Measurements from ENCODE around the gene ITGB2.

The ITGB2 gene

GRCh38 chr21:44911068-44911383 is 9.7 kb downstream of the ITGB2 start:
- no peak for TF ChIP-seq CTCF (IDR thresholded peaks at IDR 0.05; ENCODE audit: insufficient read depth, low read depth, low read length, missing control alignments)
- no peak overlapping the region for H3K4me3 ChIP-seq (ENCODE audit: low read depth, low read length)
- no peak for DNase-seq (ENCODE audit: low read depth)

- TF ChIP-seq CTCF (IDR thresholded peaks at IDR 0.05; ENCODE audit: insufficient read depth, low read depth, low read length, missing control alignments), result no peak
- DNase-seq (ENCODE audit: low read depth), result no peak
- no peak overlapping the region for H3K4me3 ChIP-seq (ENCODE audit: low read depth, low read length)
These were observed 10.3 kb downstream of the ITGB2 start for GRCh38 chr21:44910229-44911067.

DNA sequence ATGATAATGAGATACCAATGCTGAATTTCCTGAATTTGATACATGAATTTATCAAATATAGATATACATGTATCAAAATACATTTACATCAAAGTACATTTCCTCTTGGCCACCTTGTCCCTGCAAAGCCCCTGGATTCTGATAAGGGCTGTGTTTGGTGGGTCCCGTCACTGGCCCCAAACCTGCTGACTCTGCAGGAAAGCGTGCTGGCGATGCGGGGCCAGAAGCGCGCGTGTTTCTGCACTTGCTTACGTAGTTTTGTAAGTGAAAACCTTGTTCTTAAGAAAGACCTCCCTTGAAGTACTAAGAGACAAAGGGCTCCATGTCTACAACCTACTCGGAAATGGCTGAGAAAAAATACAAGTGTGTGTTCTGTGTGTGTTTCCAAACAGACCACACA is 11.0 kb downstream of the ITGB2 start:
- H3K4me3 ChIP-seq (ENCODE audit: low read depth, low read length), result no peak overlapping the region
- no peak for TF ChIP-seq CTCF (IDR thresholded peaks at IDR 0.05; ENCODE audit: insufficient read depth, low read depth, low read length, missing control alignments)
- DNase-seq (ENCODE audit: low read depth), result no peak

DNA sequence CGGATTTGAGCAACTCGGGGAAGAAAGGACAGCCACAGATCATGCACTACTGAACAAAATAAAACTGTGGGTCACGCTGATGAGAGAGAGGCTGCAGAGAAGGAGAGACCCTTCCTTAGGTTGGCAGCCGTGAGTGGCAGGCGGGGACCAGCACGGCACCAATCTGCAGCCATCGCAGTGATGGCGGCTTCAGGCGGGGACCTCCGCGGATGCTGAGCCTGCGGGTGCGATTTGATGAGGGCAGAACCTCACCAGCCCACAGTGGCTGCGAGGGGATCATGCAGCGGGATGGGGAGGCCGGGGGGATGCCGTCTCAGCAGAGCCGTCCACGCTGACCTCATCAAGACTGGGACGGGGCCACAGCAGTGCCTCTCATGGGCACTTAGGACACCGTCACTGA is 11.8 kb downstream of the ITGB2 start:
- H3K4me3 ChIP-seq (ENCODE audit: low read depth, low read length), result no peak overlapping the region
- TF ChIP-seq CTCF (IDR thresholded peaks at IDR 0.05; ENCODE audit: insufficient read depth, low read depth, low read length, missing control alignments), result no peak
- DNase-seq (ENCODE audit: low read depth), result no peak

DNA sequence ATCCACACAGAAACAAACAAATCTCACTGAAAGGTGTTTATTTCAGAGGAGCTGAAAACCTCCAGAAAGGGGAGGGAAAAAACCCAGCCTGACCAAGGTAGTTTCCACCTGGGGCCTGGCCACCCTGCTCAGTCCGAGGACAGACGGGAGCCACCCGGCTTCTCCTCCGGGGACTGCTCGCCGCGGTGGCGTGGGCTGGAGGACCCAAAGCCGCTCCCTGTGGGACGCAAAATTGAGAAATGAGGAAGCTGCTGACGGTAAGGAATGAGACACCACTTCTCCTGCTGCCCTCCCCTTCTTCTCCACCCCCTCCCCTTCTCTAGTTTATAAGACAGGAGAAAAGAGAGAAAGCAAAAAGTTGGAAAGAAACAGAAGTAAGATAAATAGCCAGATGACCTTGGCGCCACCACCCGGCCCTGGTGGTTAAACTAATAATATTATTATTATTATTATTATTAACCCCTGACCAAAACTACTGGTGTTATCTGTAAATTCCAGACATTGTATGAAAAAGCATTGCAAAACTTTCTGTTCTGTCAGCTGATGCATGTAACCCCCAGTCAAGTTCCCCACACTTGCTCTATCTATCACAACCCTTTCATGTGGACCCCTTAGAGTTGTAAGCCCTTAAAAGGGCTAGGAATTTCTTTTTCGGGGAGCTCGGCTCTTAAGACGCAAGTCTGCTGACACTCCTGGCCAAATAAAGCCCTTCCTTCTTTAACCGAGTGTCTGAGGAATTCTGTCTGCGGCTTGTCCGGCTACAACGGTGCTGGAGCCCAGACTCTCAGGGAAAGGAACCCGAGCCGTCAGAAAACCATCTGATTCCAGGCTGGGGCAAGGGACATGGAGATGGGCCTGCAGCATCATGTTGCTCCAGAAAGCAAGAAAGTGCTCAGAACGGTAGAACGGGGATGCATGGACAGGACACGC is 12.5 kb downstream of the ITGB2 start:
- no peak overlapping the region for H3K4me3 ChIP-seq (ENCODE audit: low read depth, low read length)
- TF ChIP-seq CTCF (IDR thresholded peaks at IDR 0.05; ENCODE audit: insufficient read depth, low read depth, low read length, missing control alignments), result no peak
- DNase-seq (ENCODE audit: low read depth), result no peak

- no peak for DNase-seq (ENCODE audit: low read depth)
- TF ChIP-seq CTCF (IDR thresholded peaks at IDR 0.05; ENCODE audit: insufficient read depth, low read depth, low read length, missing control alignments), result no peak
- H3K4me3 ChIP-seq (ENCODE audit: low read depth, low read length), result no peak overlapping the region
These were observed 13.3 kb downstream of the ITGB2 start for GRCh38 chr21:44907225-44907965.
